Measurements from ENCODE around the gene DYNC1I2. TPM values are rescaled to one million over a fixed set of nuclear protein-coding genes. Genes with fewer than 3 reads are reported as not detected.
A peak's percentile ranks its signal among the peaks of the same experiment; 100 is the strongest.

DYNC1I2 gene
- total RNA-seq, 1 experiment from 2014 or later: 140 TPM

DNA sequence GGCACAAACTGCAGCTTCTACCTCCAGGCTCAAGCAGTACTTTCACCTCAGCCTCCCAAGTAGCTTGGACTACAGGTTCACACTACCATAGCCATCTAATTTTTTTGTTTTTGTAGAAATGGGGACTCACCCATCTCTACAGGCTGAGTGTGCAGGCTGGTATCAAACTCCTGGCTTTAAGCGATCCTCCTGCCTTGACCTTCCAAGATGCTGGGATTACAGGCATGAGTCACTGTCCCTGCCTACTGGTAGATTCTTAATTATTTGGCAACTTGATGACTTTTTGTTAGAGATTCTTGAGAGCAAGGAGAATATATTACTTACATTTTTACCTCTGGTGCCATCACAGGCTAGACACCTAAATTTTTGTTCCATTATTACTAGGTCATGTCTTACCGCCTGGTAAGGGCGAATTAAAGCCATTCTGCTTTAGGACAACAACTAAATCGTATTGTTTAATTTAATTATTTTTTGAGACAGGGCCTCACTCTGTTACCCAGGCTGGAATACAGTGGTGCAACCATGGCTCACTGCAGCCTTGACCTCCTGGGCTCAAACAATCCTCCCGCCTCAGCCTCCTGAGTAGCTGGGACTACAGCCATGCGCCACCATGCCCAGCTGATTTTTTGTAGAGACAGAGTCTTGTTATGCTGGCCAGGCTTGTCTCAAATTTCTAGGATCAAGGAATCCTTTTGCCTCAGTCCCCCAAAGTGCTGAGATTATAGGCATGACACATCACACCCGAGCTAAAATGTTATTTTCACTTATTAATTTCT, 15.7 kb downstream of the DYNC1I2 start:
- Histone ChIP-seq H3K9me3 (replicated peaks) (no peaks in the 10 kb centered on the region), H3K4me1 (replicated peaks) (no peaks in the 10 kb centered on the region), H3K27me3 (replicated peaks) (no peaks in the 10 kb centered on the region), H3K27ac (no peak overlapping the region), H3K36me3 (peaks cover 47% of the 10 kb centered on the region), H3K4me3 (no peak overlapping the region)
- no peak for DNase-seq (ENCODE audit: low read depth in 1 of 2, low spot score in 2 of 2)

DNA sequence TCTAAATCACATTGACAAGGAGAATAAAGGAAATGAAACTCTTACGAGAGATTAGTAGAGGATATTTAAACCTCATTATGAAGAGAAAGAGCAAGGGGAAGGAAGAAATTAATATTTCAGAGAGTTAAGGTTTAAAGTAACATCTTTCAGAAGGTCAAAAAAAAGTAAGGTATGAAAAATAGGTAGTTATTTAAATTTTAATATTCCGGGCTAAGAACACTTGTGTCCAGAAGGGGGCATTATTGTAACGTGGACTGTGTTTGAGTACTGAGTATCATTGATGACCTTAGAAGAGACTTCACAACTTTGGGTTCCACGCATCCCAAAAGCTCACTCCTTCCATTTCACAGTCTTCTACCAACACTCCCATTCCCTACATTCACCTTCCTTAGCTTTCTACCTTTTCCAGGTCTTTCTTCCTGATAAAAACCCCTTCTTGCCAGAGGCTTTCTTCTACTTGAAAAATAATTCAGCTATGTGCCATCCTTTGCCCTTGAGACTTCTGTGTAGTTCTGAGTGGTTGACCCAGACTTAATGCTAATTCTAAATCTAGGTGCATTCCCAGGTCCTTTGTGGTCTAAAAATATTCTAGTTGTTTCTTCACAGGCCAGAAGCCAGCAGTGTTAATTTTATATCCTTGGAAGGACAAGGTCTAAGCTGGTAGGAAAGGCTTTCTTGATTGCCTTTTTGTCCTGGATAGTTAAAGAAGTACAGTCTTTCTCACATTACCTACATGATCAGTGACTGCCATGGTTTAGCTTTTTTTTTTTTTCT, 16.5 kb downstream of the DYNC1I2 start:
- Histone ChIP-seq H3K4me1 (replicated peaks) (no peaks in the 10 kb centered on the region), H3K4me3 (no peak overlapping the region), H3K27me3 (replicated peaks) (no peaks in the 10 kb centered on the region), H3K27ac (no peak overlapping the region), H3K9me3 (replicated peaks) (no peaks in the 10 kb centered on the region), H3K36me3 (peaks cover 44% of the 10 kb centered on the region)
- DNase-seq (ENCODE audit: low read depth in 1 of 2, low spot score in 2 of 2): no peak

DNA sequence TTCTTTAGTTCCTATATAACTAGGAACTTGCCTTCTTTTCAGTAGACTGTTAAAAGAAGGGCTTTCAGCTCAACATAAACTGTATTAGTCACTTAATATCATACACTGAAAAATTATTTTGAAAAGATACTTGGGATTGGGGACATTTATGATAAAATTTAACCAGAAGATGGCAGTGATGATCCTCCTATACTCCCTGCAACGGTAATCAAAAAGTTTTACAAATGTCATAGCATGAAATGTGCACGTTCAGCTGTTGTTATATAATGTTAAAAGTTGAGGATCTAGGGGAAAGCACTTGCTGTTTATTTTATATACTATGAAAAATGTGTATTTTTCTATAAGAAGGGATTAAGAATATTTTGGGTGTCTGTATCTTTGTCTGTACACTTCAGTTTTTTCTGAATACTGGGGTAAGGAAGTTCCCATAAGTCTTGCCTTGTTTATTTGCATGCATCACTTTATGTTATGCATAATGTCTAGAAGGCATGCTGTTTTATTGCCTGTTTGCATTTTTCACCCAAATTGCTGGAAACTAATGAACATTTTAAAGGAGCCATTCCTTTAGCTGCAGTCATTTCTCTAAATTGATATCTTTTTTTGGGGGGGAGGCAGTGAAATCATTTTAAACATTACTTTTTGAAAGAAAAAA, 19.0 kb downstream of the DYNC1I2 start:
- H3K9me3 ChIP-seq (replicated peaks): no peaks in the 10 kb centered on the region

DNA sequence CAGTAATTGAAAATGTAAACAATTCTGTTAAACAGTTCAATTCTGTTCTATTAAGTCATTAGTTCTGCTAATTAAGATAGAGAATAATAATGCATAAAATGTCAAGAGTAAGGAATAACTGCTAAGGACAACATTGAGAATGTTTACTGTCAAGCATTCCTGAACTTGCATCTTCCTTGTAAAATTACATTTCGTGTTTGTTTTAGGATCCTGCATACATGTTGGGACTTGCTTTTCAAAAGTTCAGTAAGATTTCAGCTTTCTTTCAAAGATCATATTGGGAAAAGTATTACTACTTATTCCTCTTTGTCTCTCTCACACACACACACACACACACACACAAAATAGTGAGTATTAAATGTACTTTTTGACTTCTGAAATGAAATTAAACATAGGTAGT, 20.5 kb downstream of the DYNC1I2 start:
- Histone ChIP-seq H3K27ac (no peak overlapping the region), H3K9me3 (replicated peaks) (no peaks in the 10 kb centered on the region), H3K36me3 (peaks cover 27% of the 10 kb centered on the region), H3K27me3 (replicated peaks) (no peaks in the 10 kb centered on the region), H3K4me3 (no peak overlapping the region), H3K4me1 (replicated peaks) (peaks cover 17% of the 10 kb centered on the region)
- no peak for DNase-seq (ENCODE audit: low read depth in 1 of 2, low spot score in 2 of 2)

More for the DNA sequence above, 19.0 kb downstream of the DYNC1I2 start:
- no peak overlapping the region for H3K27ac ChIP-seq
- H3K4me3 ChIP-seq: no peak overlapping the region
- no peak for DNase-seq (ENCODE audit: low read depth in 1 of 2, low spot score in 2 of 2)
- no peaks in the 10 kb centered on the region for H3K27me3 ChIP-seq (replicated peaks)
- H3K36me3 ChIP-seq: peaks cover 30% of the 10 kb centered on the region
- H3K4me1 ChIP-seq (replicated peaks): peaks cover 2% of the 10 kb centered on the region

- no peak overlapping the region for H3K27ac ChIP-seq
- H3K9me3 ChIP-seq (replicated peaks): no peaks in the 10 kb centered on the region
- DNase-seq (ENCODE audit: low read depth in 1 of 2, low spot score in 2 of 2): no peak
- no peak overlapping the region for H3K4me3 ChIP-seq
- H3K36me3 ChIP-seq: peaks cover 18% of the 10 kb centered on the region; the same call in 1 of the 2 replicates
- peaks cover 24% of the 10 kb centered on the region for H3K4me1 ChIP-seq (replicated peaks)
- H3K27me3 ChIP-seq (replicated peaks): no peaks in the 10 kb centered on the region
Measured at GRCh38 chr2:171709011-171709685, 21.9 kb downstream of the DYNC1I2 start.

DNA sequence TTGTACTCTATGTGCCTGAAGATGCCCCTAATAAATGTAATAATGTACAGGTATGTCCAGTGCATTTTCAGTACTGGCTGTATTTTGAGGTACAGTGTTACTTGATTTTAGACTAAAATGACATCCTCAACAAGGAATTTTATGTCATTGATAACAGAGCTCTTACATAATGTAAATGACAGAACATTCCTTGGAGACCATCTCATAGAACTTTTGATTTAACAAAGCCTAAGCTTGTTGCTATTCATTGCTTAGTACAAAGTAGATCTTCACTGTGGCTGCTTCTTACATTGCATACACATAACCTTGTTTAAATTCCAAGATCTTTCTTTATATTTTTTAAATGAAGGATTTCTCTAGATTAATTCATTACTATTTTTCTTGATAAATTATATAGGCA, 24.1 kb downstream of the DYNC1I2 start:
- no peak overlapping the region for H3K4me3 ChIP-seq
- DNase-seq (ENCODE audit: low read depth in 1 of 2, low spot score in 2 of 2): no peak
- peak overlapping the region; percentile 76 for H3K27ac ChIP-seq
- H3K27me3 ChIP-seq (replicated peaks): no peaks in the 10 kb centered on the region
- H3K9me3 ChIP-seq (replicated peaks): no peaks in the 10 kb centered on the region
- peaks cover 24% of the 10 kb centered on the region for H3K4me1 ChIP-seq (replicated peaks)
- H3K36me3 ChIP-seq: peaks cover 23% of the 10 kb centered on the region

GRCh38 chr2:171712051-171712450, 24.8 kb downstream of the DYNC1I2 start:
- DNase-seq (ENCODE audit: low read depth in 1 of 2, low spot score in 2 of 2): peak in 1 of 2 experiments; percentile 67
- Histone ChIP-seq H3K4me3 (no peak overlapping the region), H3K9me3 (replicated peaks) (no peaks in the 10 kb centered on the region), H3K4me1 (replicated peaks) (peaks cover 24% of the 10 kb centered on the region), H3K36me3 (peaks cover 26% of the 10 kb centered on the region), H3K27ac (peak overlapping the region; percentile 76), H3K27me3 (replicated peaks) (no peaks in the 10 kb centered on the region)

GRCh38 chr2:171718720-171719119, 31.5 kb downstream of the DYNC1I2 start:
- Histone ChIP-seq H3K27ac (no peak overlapping the region), H3K36me3 (peaks cover 32% of the 10 kb centered on the region), H3K4me3 (no peak overlapping the region), H3K27me3 (replicated peaks) (no peaks in the 10 kb centered on the region), H3K9me3 (replicated peaks) (no peaks in the 10 kb centered on the region), H3K4me1 (replicated peaks) (no peaks in the 10 kb centered on the region; the same call in 1 of the 2 replicates)
- no peak for DNase-seq (ENCODE audit: low read depth in 1 of 2, low spot score in 2 of 2)

- H3K9me3 ChIP-seq (replicated peaks): no peaks in the 10 kb centered on the region
- no peak for DNase-seq (ENCODE audit: low read depth in 1 of 2, low spot score in 2 of 2)
- no peak overlapping the region for H3K4me3 ChIP-seq
- H3K4me1 ChIP-seq (replicated peaks): peaks cover 8% of the 10 kb centered on the region
- peaks cover 36% of the 10 kb centered on the region for H3K36me3 ChIP-seq
- no peaks in the 10 kb centered on the region for H3K27me3 ChIP-seq (replicated peaks)
- no peak overlapping the region for H3K27ac ChIP-seq
Measured at GRCh38 chr2:171719660-171720059, 32.4 kb downstream of the DYNC1I2 start.

- H3K9me3 ChIP-seq (replicated peaks): no peaks in the 10 kb centered on the region
- H3K27ac ChIP-seq: no peak overlapping the region
- peak; percentile 29 to 43 for DNase-seq (ENCODE audit: low read depth in 1 of 2, low spot score in 2 of 2)
- peaks cover 8% of the 10 kb centered on the region for H3K4me1 ChIP-seq (replicated peaks)
- no peak overlapping the region for H3K4me3 ChIP-seq
- H3K36me3 ChIP-seq: peaks cover 45% of the 10 kb centered on the region
- H3K27me3 ChIP-seq (replicated peaks): no peaks in the 10 kb centered on the region
Measured at GRCh38 chr2:171723716-171724683, 36.7 kb downstream of the DYNC1I2 start.

GRCh38 chr2:171726847-171727450, 39.7 kb downstream of the DYNC1I2 start:
- Histone ChIP-seq H3K27ac (no peak overlapping the region), H3K36me3 (peaks cover 67% of the 10 kb centered on the region), H3K4me1 (replicated peaks) (peaks cover 8% of the 10 kb centered on the region), H3K9me3 (replicated peaks) (no peaks in the 10 kb centered on the region), H3K4me3 (no peak overlapping the region), H3K27me3 (replicated peaks) (no peaks in the 10 kb centered on the region)
- no peak for DNase-seq (ENCODE audit: low read depth in 1 of 2, low spot score in 2 of 2)
